ENCODE results near the gene RAB4A. TPM values are rescaled to one million over a fixed set of nuclear protein-coding genes. Genes with fewer than 3 reads are reported as not detected.

Gene RAB4A
- total and polyA plus RNA-seq, 2 of the 8 experiments (the other 6 are each of a cell fraction or from before 2014, with no cell fraction given): 13.3 to 68.8 TPM

GRCh38 chr1:229295745-229296144, 24.8 kb downstream of the RAB4A start:
- Histone ChIP-seq H4K20me1 (replicated peaks in 1 of 2; ENCODE audit: control insufficient read depth in 1 of 2, insufficient read depth in 2 of 2, low read length in 2 of 2) (peaks cover 0 to 13% of the 10 kb centered on the region in 2 experiments), H3K4me3 (ENCODE audit: extremely low read depth in 1 of 4, insufficient read depth in 2 of 4, low read depth in 3 of 4, low read length in 4 of 4) (no peak overlapping the region), H3K18ac (ENCODE audit: extremely low read depth, low read length) (no peak overlapping the region), H4K5ac (ENCODE audit: insufficient read length, low read depth, low read length) (no peak overlapping the region), H2BK12ac (ENCODE audit: low read depth, low read length) (no peak overlapping the region), H3K14ac (ENCODE audit: insufficient read length) (no peak overlapping the region), H3K56ac (replicated peaks; ENCODE audit: insufficient read length, low read depth, low read length) (no peak overlapping the region), H2BK120ac (replicated peaks; ENCODE audit: low read depth, low read length) (no peak overlapping the region), H3K4me1 (replicated peaks in 1 of 4; ENCODE audit: control insufficient read depth in 3 of 4, insufficient read depth in 4 of 4, low read length in 3 of 4) (no peaks in the 10 kb centered on the region; a peak in 2 of 7 replicates), H2AFZ (ENCODE audit: low read length) (no peak overlapping the region), H2BK15ac (ENCODE audit: low read length) (no peak overlapping the region), H4K91ac (replicated peaks; ENCODE audit: insufficient read length, low read length) (no peak overlapping the region), H3K36me3 (ENCODE audit: control insufficient read depth in 2 of 4, insufficient read depth in 4 of 4, low read length in 3 of 4) (peaks cover 3 to 19% (median 11%) of the 10 kb centered on the region in 4 experiments; a peak in 6 of 8 replicates), H3K9ac (replicated peaks in 1 of 4; ENCODE audit: extremely low read depth in 1 of 4, low read depth in 3 of 4, low read length in 3 of 4) (no peak overlapping the region), H3K27me3 (replicated peaks in 1 of 4; ENCODE audit: control insufficient read depth in 3 of 4, extremely low read depth in 1 of 4, insufficient read depth in 3 of 4, low read length in 3 of 4) (no peaks in the 10 kb centered on the region), H3K79me1 (ENCODE audit: low read depth, low read length) (peaks cover 2% of the 10 kb centered on the region; the same call in 1 of the 2 replicates), H2AK5ac (ENCODE audit: low read depth, low read length) (no peak overlapping the region), H3K9me3 (ENCODE audit: insufficient read depth in 2 of 2, low read depth in 1 of 2, low read length in 1 of 2) (no peaks in the 10 kb centered on the region), H3K23ac (ENCODE audit: insufficient read length) (no peak overlapping the region), H2BK20ac (ENCODE audit: low read length) (no peak overlapping the region), H2BK5ac (ENCODE audit: low read depth, low read length) (no peak overlapping the region), H3K23me2 (ENCODE audit: low read depth, low read length) (no peaks in the 10 kb centered on the region), H3K27ac (ENCODE audit: low read depth, low read length) (no peak overlapping the region), H3K79me2 (ENCODE audit: control insufficient read depth in 1 of 2, insufficient read depth in 2 of 2, low read length in 2 of 2) (no peaks in the 10 kb centered on the region), H4K8ac (ENCODE audit: extremely low read depth, insufficient read depth, low read length) (no peak overlapping the region), H3K4me2 (ENCODE audit: insufficient read depth in 1 of 2, low read depth in 2 of 2, low read length in 2 of 2) (no peak overlapping the region), H3K4ac (replicated peaks; ENCODE audit: insufficient read length, low read depth, low read length) (no peak overlapping the region)
- TF ChIP-seq CTCF (IDR thresholded peaks at IDR 0.05; ENCODE audit: control extremely low read depth in 1 of 3, insufficient read depth in 1 of 3, low read depth in 1 of 3, low read length in 3 of 3) (peak in 1 of 3 experiments; percentile 5; a peak in 1 of 4 replicates), USF2 (IDR thresholded peaks at IDR 0.05; ENCODE audit: low read length) (no peak)
- FAIRE-seq (no peak), DNase-seq (ENCODE audit: low read depth in 1 of 2, low spot score in 2 of 2) (no peak)
- CTCF ChIA-PET (ENCODE audit: partially characterized antibody): interaction anchor here (1.1 to 1.8 kb wide), 3 partner anchors 38 to 186 kb away, joined by 3 to 4 read pairs (median 4); no protein-coding TSS in a partner anchor
- WGBS, 2 experiments (ENCODE audit: extremely low coverage in 1 of 2, insufficient coverage in 1 of 2, insufficient read length in 1 of 2, insufficient replicate concordance in 2 of 2, low coverage in 1 of 2, low lambda C conversion rate in 2 of 2, missing lambda C conversion rate in 1 of 2): 95% methylated on average over 11 of the region's 11 CpGs; no CpG with 5 or more reads in 1 of the 2 experiments
- POLR2A ChIA-PET (ENCODE audit: partially characterized antibody): interaction anchor here (1.6 kb wide), 1 partner anchor 213 kb away, joined by 5 read pairs; the partner anchor contains the start of gene NUP133
